ENCODE results near the gene GPS1. TPM values are rescaled to one million over a fixed set of nuclear protein-coding genes. Genes with fewer than 3 reads are reported as not detected.
A peak's percentile ranks its signal among the peaks of the same experiment; 100 is the strongest.

GPS1 gene
- 101 and 124 TPM in 2 replicates for total RNA-seq
- 160 and 167 TPM in 2 replicates for polyA plus RNA-seq

GRCh38 chr17:82051776-82052637 lies at the start of gene GPS1, which contains the start of gene RFNG:
Gene GPS1 (plus strand): TSS chr17:82051898. CDS start chr17:82051932, 34 bp downstream.
Gene RFNG (minus strand): TSS chr17:82051811. CDS start chr17:82051766, 45 bp downstream.
- H3K36me3 ChIP-seq (replicated peaks; ENCODE audit: insufficient read depth, low read depth), result no peaks in the 10 kb centered on the region
- no peaks in the 10 kb centered on the region for H3K27me3 ChIP-seq
- peak; percentile 90 for DNase-seq (ENCODE audit: low spot score)
- H3K4me1 ChIP-seq (ENCODE audit: insufficient read depth), result peaks cover 17% of the 10 kb centered on the region
- H2AFZ ChIP-seq, result peak within 1 kb of the TSS; percentile 45
- TF ChIP-seq, protein P1, sequence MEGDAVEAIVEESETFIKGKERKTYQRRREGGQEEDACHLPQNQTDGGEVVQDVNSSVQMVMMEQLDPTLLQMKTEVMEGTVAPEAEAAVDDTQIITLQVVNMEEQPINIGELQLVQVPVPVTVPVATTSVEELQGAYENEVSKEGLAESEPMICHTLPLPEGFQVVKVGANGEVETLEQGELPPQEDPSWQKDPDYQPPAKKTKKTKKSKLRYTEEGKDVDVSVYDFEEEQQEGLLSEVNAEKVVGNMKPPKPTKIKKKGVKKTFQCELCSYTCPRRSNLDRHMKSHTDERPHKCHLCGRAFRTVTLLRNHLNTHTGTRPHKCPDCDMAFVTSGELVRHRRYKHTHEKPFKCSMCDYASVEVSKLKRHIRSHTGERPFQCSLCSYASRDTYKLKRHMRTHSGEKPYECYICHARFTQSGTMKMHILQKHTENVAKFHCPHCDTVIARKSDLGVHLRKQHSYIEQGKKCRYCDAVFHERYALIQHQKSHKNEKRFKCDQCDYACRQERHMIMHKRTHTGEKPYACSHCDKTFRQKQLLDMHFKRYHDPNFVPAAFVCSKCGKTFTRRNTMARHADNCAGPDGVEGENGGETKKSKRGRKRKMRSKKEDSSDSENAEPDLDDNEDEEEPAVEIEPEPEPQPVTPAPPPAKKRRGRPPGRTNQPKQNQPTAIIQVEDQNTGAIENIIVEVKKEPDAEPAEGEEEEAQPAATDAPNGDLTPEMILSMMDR (IDR thresholded peaks at IDR 0.05; ENCODE audit: poor library complexity), result no peak
- TF ChIP-seq EZH2 (IDR thresholded peaks at IDR 0.05; ENCODE audit: borderline replicate concordance), result no peak
- TF ChIP-seq EZH2phosphoT487 (IDR thresholded peaks at IDR 0.05; ENCODE audit: low read depth, severe bottlenecking, unreplicated experiment), result no peak
- H3K9me3 ChIP-seq (ENCODE audit: low read depth), result no peaks in the 10 kb centered on the region
- WGBS (ENCODE audit: low lambda C conversion rate, missing lambda C conversion rate), result 3% methylated on average over 34 of the region's 94 CpGs
- peak within 1 kb of the TSS; percentile 67 for H3K27ac ChIP-seq
- H4K20me1 ChIP-seq (ENCODE audit: insufficient read depth, poor library complexity, severe bottlenecking), result peaks cover 3% of the 10 kb centered on the region
- H3K4me2 ChIP-seq, result peak within 1 kb of the TSS; percentile 99
- no peaks in the 10 kb centered on the region for H3K9me2 ChIP-seq (replicated peaks; ENCODE audit: insufficient read depth)
- peak within 1 kb of the TSS; percentile 90 for H3K4me3 ChIP-seq
- peaks cover 28% of the 10 kb centered on the region for H3K79me2 ChIP-seq

DNA sequence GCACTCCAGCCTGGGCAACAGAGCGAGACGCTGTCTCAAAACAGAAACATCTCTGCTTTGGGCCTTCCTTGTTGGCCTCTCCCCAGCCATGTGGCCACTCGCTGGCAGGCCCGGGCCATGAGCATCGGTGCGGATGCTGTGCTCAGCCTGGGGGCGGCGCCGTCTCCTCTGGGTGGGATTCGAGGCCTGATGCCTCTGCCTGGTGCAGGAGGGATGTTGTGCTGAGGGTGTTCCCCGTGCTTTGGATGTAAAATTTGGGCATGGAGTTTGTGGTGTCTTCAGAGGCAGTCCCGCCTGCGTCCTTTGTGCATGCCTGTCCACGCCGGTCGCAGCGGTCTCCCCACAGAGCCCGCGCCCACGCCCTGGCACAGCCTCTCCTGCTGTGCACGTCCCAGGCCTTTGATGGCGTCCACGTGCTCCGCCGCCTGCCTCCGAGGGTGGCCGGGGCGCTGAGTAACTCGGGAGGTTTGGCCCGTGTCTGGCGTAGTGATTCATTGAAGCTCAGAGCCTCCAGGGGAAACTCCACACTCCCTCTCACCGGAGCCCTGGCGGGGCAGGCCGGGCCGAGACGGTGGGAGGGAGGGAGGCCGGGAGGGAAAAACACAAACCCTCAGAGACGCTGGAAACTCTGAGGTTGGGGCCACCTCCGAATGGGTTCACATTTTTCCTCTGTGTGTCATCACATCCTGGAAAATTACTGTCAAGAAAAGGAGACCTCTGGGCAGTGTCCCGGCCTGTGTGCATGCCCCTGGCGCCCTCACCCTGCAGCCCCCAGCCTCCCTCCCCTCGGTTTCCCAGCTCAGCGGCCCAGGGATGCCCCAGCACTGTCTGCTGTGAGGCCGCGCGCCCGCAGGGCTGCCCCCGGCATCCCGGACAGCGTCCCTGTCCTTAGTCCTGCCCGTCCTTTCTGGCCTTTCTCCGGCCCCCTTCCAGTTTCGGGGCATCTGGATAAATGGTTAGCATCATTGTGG lies 48.0 kb upstream of the GPS1 start:
- Histone ChIP-seq H3K79me2 (peaks cover 7% of the 10 kb centered on the region), H2AFZ (no peak overlapping the region), H4K20me1 (ENCODE audit: insufficient read depth, poor library complexity, severe bottlenecking) (no peaks in the 10 kb centered on the region), H3K36me3 (replicated peaks; ENCODE audit: insufficient read depth, low read depth) (no peaks in the 10 kb centered on the region), H3K4me3 (no peak overlapping the region), H3K27ac (peak overlapping the region; percentile 68), H3K9me3 (ENCODE audit: low read depth) (no peaks in the 10 kb centered on the region), H3K4me2 (peak overlapping the region; percentile 43), H3K27me3 (no peaks in the 10 kb centered on the region), H3K4me1 (ENCODE audit: insufficient read depth) (peaks cover 28% of the 10 kb centered on the region), H3K9me2 (replicated peaks; ENCODE audit: insufficient read depth) (no peaks in the 10 kb centered on the region)
- peak; percentile 88 for DNase-seq (ENCODE audit: low spot score)
- no peak for TF ChIP-seq EZH2 (IDR thresholded peaks at IDR 0.05; ENCODE audit: borderline replicate concordance)
- no peak for TF ChIP-seq EZH2phosphoT487 (IDR thresholded peaks at IDR 0.05; ENCODE audit: low read depth, severe bottlenecking, unreplicated experiment)
- TF ChIP-seq, protein P1 (IDR thresholded peaks at IDR 0.05; ENCODE audit: poor library complexity), result no peak
- 63% methylated on average over 50 of the region's 53 CpGs for WGBS (ENCODE audit: low lambda C conversion rate, missing lambda C conversion rate)

DNA sequence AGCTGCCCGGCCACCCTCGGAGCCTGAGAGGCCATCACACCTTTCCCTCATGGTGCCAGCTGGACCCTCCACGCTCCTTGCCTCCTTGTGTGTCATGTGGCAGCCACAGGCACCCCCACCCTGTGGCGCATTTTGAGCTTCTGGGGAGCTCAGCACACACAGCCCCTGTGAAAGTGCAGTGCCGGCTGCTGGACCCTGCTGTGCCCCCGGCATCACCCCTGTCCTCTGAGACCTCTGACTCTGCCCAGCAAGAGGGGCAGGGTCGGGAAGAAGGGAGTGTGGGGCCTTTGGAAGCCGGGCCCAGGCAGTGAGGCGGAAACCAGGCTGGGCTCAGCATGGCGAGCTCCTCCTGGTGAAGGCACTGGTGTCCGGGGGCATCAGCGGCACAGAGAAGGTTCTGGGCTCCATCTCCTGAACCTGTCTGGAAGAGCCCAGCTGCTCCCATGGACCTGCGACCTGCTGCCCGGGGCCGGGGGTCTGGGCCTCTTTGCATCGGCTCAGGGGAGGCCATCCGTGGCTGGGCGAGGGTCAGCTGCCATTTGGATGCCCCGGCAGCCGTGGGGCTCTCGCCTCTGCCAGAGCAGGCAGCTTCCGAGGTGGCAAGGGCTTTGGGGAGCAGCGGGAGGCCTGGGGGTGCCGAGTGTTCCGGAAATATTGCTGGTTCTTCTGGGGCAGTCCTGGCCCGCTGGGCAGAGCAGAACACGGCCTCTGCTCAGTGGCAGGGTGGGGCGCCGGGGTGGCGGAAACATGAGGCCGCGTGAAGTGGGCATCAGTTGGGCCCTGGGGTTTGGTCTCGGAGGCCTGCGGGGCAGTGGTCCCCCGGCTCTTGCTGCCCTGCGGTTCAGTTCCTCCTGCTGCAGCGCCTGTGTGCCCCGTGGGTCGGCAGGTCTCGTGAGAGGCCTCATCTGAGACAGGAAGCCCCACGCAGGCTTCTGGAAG lies 46.9 kb upstream of the GPS1 start:
- Histone ChIP-seq H2AFZ (no peak overlapping the region), H3K4me1 (ENCODE audit: insufficient read depth) (peaks cover 25% of the 10 kb centered on the region), H3K9me2 (replicated peaks; ENCODE audit: insufficient read depth) (no peaks in the 10 kb centered on the region), H3K9me3 (ENCODE audit: low read depth) (no peaks in the 10 kb centered on the region), H3K27me3 (no peaks in the 10 kb centered on the region), H3K36me3 (replicated peaks; ENCODE audit: insufficient read depth, low read depth) (no peaks in the 10 kb centered on the region), H3K4me2 (no peak overlapping the region), H3K79me2 (peaks cover 7% of the 10 kb centered on the region), H4K20me1 (ENCODE audit: insufficient read depth, poor library complexity, severe bottlenecking) (no peaks in the 10 kb centered on the region), H3K27ac (peak overlapping the region; percentile 58), H3K4me3 (no peak overlapping the region)
- TF ChIP-seq, protein P1 (IDR thresholded peaks at IDR 0.05; ENCODE audit: poor library complexity), result no peak
- TF ChIP-seq EZH2 (IDR thresholded peaks at IDR 0.05; ENCODE audit: borderline replicate concordance) (no peak), EZH2phosphoT487 (IDR thresholded peaks at IDR 0.05; ENCODE audit: low read depth, severe bottlenecking, unreplicated experiment) (no peak)
- DNase-seq (ENCODE audit: low spot score), result no peak
- 95% methylated on average over 37 of the region's 41 CpGs for WGBS (ENCODE audit: low lambda C conversion rate, missing lambda C conversion rate)
